OCI-LY7 (cell line): ENCODE measurements around the gene SRC. TPM values are rescaled to one million over a fixed set of nuclear protein-coding genes. Genes with fewer than 3 reads are reported as not detected.

Experiments
- BruUV-seq: library from RNA; stranded (reverse); fragments of 400-500 nt; replicated peaks from 2 replicates; lab custom pipeline; 2021; lab: Mats Ljungman, UMichigan
- CTCF ChIA-PET: fragments of 300-600 bp; sonication (Branson Sonifier 250); formaldehyde crosslinking; loops from one replicate; lab custom pipeline; 2022; ENCODE audit warnings: antibody characterized with exemption; ENCODE audit not compliant: unreplicated experiment; lab: Charles Lee
- POLR2A ChIA-PET: fragments of 300-600 bp; sonication (Branson Sonifier 250); formaldehyde crosslinking; loops from one replicate; lab custom pipeline; 2022; ENCODE audit warnings: antibody characterized with exemption; lab: Charles Lee
- DNase-seq: peaks from one replicate; pipeline ENCODE4 v3.0.0-alpha.2; 2015; ENCODE audit warnings: low spot score
- H2AFZ ChIP-seq: fragments of 200-600 bp; sonication (generic), shearing (Covaris generic); 2 replicates; pipeline ENCODE4 v1.6.1; 2014; ENCODE audit warnings: mild to moderate bottlenecking, antibody characterized with exemption, low read length, moderate library complexity
- H3K27ac ChIP-seq: fragments of 200-600 bp; sonication (generic); 2 replicates; pipeline ENCODE4 v1.5.1; 2014; ENCODE audit warnings: mixed run types, low read depth, mild to moderate bottlenecking, moderate library complexity, low read length, inconsistent platforms; ENCODE audit not compliant: poor library complexity, severe bottlenecking
- H3K36me3 ChIP-seq: fragments of 200-600 bp; sonication (generic); 2 replicates; pipeline ENCODE4 v1.6.1; 2014; ENCODE audit warnings: mild to moderate bottlenecking, antibody characterized with exemption, low read length, moderate library complexity, mixed read lengths; ENCODE audit not compliant: insufficient read depth
- H3K4me1 ChIP-seq: fragments of 200-600 bp; sonication (generic); 2 replicates; pipeline ENCODE4 v1.5.1; 2014; ENCODE audit warnings: mild to moderate bottlenecking, low read length; ENCODE audit not compliant: insufficient read depth, poor library complexity, severe bottlenecking
- H3K4me2 ChIP-seq: fragments of 200-600 bp; sonication (generic); 2 replicates; pipeline ENCODE4 v1.6.1; 2014; ENCODE audit warnings: mild to moderate bottlenecking, low read length
- H3K4me3 ChIP-seq: fragments of 200-600 bp; sonication (generic); 2 replicates; pipeline ENCODE4 v1.5.1; 2014; ENCODE audit warnings: mild to moderate bottlenecking, low read depth, low read length; ENCODE audit not compliant: poor library complexity, severe bottlenecking
- H3K79me2 ChIP-seq: fragments of 200-600 bp; sonication (generic); 2 replicates; pipeline ENCODE4 v1.6.1; 2016; ENCODE audit warnings: low read depth, mild to moderate bottlenecking, low read length, moderate library complexity, mixed read lengths; ENCODE audit not compliant: insufficient read depth
- H3K9me2 ChIP-seq: fragments of 200-600 bp; sonication (generic); 2 replicates; pipeline ENCODE4 v1.6.1; 2016; ENCODE audit warnings: mild to moderate bottlenecking, low read length, mixed read lengths; ENCODE audit not compliant: insufficient read depth
- H3K9me3 ChIP-seq: fragments of 200-600 bp; sonication (generic); 2 replicates; pipeline ENCODE4 v1.6.1; 2014; ENCODE audit warnings: mild to moderate bottlenecking, mixed run types, low read length, mixed read lengths
- H4K20me1 ChIP-seq: fragments of 200-600 bp; sonication (generic); 2 replicates; pipeline ENCODE4 v1.6.1; 2014; ENCODE audit warnings: mild to moderate bottlenecking, antibody characterized with exemption, low read length, moderate library complexity, mixed read lengths; ENCODE audit not compliant: insufficient read depth
- EZH2phosphoT487 ChIP-seq: fragments of 200-600 bp; sonication (generic); IDR thresholded peaks from 2 replicates; pipeline ENCODE4 v1.6.1; 2018; ENCODE audit warnings: low read depth, borderline replicate concordance, mild to moderate bottlenecking, mixed run types, antibody characterized with exemption, low read length, moderate library complexity, mixed read lengths
- intact Hi-C: fragments of 100-400 bp; cut with micrococcal nuclease; formaldehyde crosslinking; loops from one replicate; pipeline ENCODE4 v1.10.0; 2022; ENCODE audit not compliant: unreplicated experiment
- total RNA-seq, 2 experiments: library from RNA; depleted of rRNA in 1 of 2; stranded (reverse); fragments of >200 nt in 1 of 2; shearing (Covaris generic) in 1 of 2; gene quantifications; 2 replicates each; pipeline ENCODE4 v1.2.3, GENCODE V29; 2014 to 2022
- TF ChIP-seq, protein P1 (sequence below): fragments of 200-600 bp; sonication (generic); conservative IDR thresholded peaks from 2 replicates; pipeline ENCODE4 v1.5.1; 2014; ENCODE audit warnings: mild to moderate bottlenecking, antibody characterized with exemption, low read length, moderate library complexity, mixed read lengths

Gene SRC
- total RNA-seq, 2 experiments from 2014 or later = 0.72 to 3.7 TPM

DNA sequence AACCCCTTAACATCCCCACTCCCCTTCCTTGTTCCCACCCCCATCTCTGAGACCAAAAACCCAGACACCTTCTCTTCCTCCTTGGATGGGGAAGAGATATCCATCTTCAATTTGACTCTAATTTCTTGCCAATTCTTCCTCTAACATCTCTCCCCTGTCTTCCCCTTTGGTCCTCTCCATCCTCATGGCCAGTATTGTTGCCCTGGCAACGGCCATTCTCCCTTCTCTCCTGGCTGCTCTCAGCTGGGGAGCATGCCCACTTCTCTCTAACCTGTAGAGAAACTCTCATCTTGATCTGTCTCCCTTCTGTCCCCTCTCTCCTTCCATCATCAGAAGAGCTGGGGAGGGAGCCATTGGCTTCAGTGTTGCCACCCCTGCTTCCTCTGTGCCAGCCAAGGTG is 86.7 kb downstream of the SRC start:
- TF ChIP-seq, protein P1, sequence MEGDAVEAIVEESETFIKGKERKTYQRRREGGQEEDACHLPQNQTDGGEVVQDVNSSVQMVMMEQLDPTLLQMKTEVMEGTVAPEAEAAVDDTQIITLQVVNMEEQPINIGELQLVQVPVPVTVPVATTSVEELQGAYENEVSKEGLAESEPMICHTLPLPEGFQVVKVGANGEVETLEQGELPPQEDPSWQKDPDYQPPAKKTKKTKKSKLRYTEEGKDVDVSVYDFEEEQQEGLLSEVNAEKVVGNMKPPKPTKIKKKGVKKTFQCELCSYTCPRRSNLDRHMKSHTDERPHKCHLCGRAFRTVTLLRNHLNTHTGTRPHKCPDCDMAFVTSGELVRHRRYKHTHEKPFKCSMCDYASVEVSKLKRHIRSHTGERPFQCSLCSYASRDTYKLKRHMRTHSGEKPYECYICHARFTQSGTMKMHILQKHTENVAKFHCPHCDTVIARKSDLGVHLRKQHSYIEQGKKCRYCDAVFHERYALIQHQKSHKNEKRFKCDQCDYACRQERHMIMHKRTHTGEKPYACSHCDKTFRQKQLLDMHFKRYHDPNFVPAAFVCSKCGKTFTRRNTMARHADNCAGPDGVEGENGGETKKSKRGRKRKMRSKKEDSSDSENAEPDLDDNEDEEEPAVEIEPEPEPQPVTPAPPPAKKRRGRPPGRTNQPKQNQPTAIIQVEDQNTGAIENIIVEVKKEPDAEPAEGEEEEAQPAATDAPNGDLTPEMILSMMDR = no peak
- TF ChIP-seq EZH2phosphoT487 = no peak

DNA sequence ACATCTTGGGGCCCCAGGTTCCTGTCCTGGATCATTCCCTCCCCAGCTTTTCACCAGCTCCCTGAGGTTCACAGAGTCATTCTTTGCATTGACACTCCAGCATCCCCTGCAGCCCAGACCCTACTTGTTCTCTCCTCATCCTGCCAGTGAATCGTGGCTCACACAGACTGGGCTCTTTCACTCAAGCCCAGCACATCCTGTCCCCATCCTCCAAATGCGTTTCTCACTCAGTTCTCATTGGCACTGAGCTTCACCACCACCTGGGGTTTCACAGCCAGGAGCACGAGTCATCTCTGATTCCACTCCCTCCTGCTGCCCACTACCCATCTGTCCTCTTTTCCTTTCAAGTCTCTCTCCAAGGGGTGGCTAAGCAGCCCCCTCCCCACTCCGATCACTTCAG is 89.7 kb downstream of the SRC start:
- Histone ChIP-seq H3K27ac (no peak overlapping the region), H3K4me1 (no peaks in the 10 kb centered on the region), H3K79me2 (no peaks in the 10 kb centered on the region), H3K9me3 (no peaks in the 10 kb centered on the region), H3K4me2 (no peak overlapping the region), H3K36me3 (no peaks in the 10 kb centered on the region), H3K4me3 (no peak overlapping the region), H3K9me2 (no peaks in the 10 kb centered on the region), H2AFZ (no peak overlapping the region), H4K20me1 (no peaks in the 10 kb centered on the region)
- TF ChIP-seq, protein P1 = no peak
- TF ChIP-seq EZH2phosphoT487 = no peak
- no TSS peak for BruUV-seq
- ChIA-PET CTCF (no interaction called here), POLR2A (no interaction called here)
- intact Hi-C loops = no loop called here
- DNase-seq = no peak

More for the DNA sequence above, 86.7 kb downstream of the SRC start:
- intact Hi-C loops = no loop called here
- H3K79me2 ChIP-seq = no peaks in the 10 kb centered on the region
- H3K36me3 ChIP-seq = no peaks in the 10 kb centered on the region
- no peaks in the 10 kb centered on the region for H4K20me1 ChIP-seq
- CTCF ChIA-PET = no interaction called here
- H3K9me3 ChIP-seq = no peaks in the 10 kb centered on the region
- no peak overlapping the region for H3K4me3 ChIP-seq
- no peaks in the 10 kb centered on the region for H3K9me2 ChIP-seq
- H3K27ac ChIP-seq = no peak overlapping the region
- no peak for DNase-seq
- BruUV-seq = no TSS peak
- H2AFZ ChIP-seq = no peak overlapping the region
- H3K4me2 ChIP-seq = no peak overlapping the region
- POLR2A ChIA-PET = no interaction called here
- H3K4me1 ChIP-seq = no peaks in the 10 kb centered on the region

DNA sequence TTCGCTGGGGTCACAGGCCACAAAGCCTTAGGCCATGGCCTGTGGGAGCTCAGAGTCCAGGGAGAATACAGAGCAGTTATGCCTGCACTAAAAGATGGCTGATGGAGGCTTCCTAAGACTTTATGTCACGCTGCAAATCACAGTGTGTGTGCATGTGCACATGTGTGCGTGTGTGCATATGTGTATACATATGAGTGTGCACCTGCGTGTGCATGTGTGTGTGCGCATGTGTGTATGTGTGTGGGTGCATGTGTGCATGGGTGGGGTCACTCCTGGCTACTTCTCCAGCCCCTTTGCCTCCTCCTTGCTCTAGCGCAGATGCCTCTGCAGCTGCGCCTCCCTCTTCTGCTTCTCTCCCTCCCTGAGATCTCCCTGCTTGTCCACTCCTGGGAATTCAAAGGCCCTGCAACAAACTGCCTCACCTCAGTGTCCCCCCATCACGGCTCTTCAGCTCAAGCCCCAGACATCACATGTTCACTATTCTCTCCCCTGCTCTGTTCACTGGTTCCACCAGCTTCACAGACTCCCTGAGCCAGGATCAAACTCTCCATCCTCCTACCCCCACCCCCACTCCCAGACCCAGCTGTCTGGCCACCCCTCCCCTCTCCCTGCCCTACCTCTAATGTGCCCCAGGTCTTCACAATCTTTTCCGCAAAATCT is 90.7 kb downstream of the SRC start:
- intact Hi-C loops = no loop called here
- Histone ChIP-seq H3K4me1 (no peaks in the 10 kb centered on the region), H3K27ac (no peak overlapping the region), H3K36me3 (no peaks in the 10 kb centered on the region), H3K4me2 (no peak overlapping the region), H3K4me3 (no peak overlapping the region), H3K79me2 (no peaks in the 10 kb centered on the region), H2AFZ (no peak overlapping the region), H4K20me1 (no peaks in the 10 kb centered on the region), H3K9me2 (no peaks in the 10 kb centered on the region), H3K9me3 (no peaks in the 10 kb centered on the region)
- no TSS peak for BruUV-seq
- TF ChIP-seq, protein P1 = no peak
- TF ChIP-seq EZH2phosphoT487 = no peak
- POLR2A ChIA-PET = no interaction called here
- DNase-seq = no peak
- CTCF ChIA-PET = no interaction called here
